SK-N-MC (cell line): ENCODE results near the gene FAXDC2.

Experiments
- EZH2 ChIP-seq: fragments of 200-600 bp; sonication (generic); IDR thresholded peaks from one replicate; pipeline ENCODE4 v1.6.1; 2017; ENCODE audit warnings: antibody characterized with exemption
- POLR2AphosphoS5 ChIP-seq: IDR thresholded peaks from 2 replicates; pipeline ENCODE4 v1.6.1; 2012; ENCODE audit warnings: mild to moderate bottlenecking, low read depth, low read length, borderline replicate concordance

- TF ChIP-seq EZH2 (no peak), POLR2AphosphoS5 (no peak)
Observed at GRCh38 chr5:154829589-154830218, 20.7 kb downstream of the FAXDC2 start.
